Measurements from ENCODE around the gene GBA2.

DNA sequence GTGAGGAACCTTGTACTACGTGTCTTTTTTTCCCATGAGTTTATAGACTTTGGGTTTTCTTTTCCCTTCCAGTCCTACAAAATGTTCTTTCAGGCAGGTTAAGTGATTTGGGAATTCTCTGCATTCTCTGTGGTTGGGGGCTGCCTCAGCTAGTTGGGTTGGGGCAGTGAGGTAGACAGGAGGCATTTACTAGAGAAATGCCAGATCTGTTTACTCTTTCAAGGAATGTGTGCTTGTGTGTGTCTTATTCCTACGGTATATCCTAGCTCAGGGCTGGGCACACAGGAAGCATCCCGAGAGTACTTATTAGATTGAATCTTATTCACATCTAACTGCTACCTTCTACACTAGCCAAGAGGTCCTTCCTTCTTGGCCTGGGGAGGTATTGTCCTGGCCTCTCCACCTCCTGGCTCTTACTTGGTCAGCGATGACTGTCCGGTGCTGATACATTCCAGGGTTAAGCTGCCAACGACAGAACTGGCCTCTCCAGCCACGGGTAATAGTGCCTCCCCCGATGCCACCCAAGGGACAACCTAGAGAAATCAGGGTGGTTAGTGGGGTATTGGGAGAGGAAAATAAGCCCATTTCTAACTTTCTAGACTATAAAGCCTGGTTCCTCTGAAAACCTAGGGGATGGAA, 5.0 kb downstream of the GBA2 start:
- TF ChIP-seq CTCF (conservative IDR thresholded peaks at IDR 0.05 in 1 of 2, IDR thresholded peaks at IDR 0.05 in 1 of 2; ENCODE audit: extremely low read depth in 1 of 2, insufficient read depth in 1 of 2, low read depth in 1 of 2, low read length in 2 of 2): no peak
- TF ChIP-seq EZH2 (IDR thresholded peaks at IDR 0.05; ENCODE audit: borderline replicate concordance, low read length): no peak

Measured in mammary epithelial cell (primary cell).